Activated CD4-positive, alpha-beta T cell treated with anti-CD3 and anti-CD28 coated beads, Interleukin-2, amount 10 ng/mL, durations not matched to agents 24 days and 14 days (primary cell): ENCODE results near the gene SDR39U1. TPM values are rescaled to one million over a fixed set of nuclear protein-coding genes. Genes with fewer than 3 reads are reported as not detected.
A peak's percentile ranks its signal among the peaks of the same experiment; 100 is the strongest.
"Not testable (repeated sequence)": the region's sequence is repeated elsewhere in the genome, so short reads cannot be mapped to it uniquely, and the experiment has no call there.

Experiments
- DNase-seq: peaks from one replicate; pipeline ENCODE4 v3.0.0; 2022
- H3K27ac Mint-ChIP-seq: one replicate; pipeline ENCODE4 v1.8.0; 2022; ENCODE audit warnings: mild to moderate bottlenecking, mixed read lengths
- H3K27me3 Mint-ChIP-seq: one replicate; pipeline ENCODE4 v1.8.0; 2022; ENCODE audit warnings: mixed read lengths
- H3K36me3 Mint-ChIP-seq: one replicate; pipeline ENCODE4 v1.8.0; 2022; ENCODE audit warnings: low read depth, mild to moderate bottlenecking, mixed read lengths
- H3K4me1 Mint-ChIP-seq: one replicate; pipeline ENCODE4 v1.8.0; 2021; ENCODE audit warnings: mixed read lengths
- H3K4me3 Mint-ChIP-seq: one replicate; pipeline ENCODE4 v1.8.0; 2022; ENCODE audit warnings: mild to moderate bottlenecking, moderate library complexity, mixed read lengths
- H3K9me3 Mint-ChIP-seq: one replicate; pipeline ENCODE4 v1.8.0; 2021; ENCODE audit warnings: mixed read lengths
- intact Hi-C: fragments of 100-400 bp; cut with micrococcal nuclease; formaldehyde crosslinking; loops from one replicate; pipeline ENCODE4 v1.15.1; 2023
- total RNA-seq: library from RNA; stranded (reverse); gene quantifications from 2 replicates; pipeline ENCODE4 v1.2.3, GENCODE V29; 2022

The SDR39U1 gene
- total RNA-seq, 1 donor from 2014 or later: 49.7 TPM

- intact Hi-C loops: no loop called here
- DNase-seq: no peak
- H3K27ac Mint-ChIP-seq: no peak overlapping the region
- H3K36me3 Mint-ChIP-seq: peaks cover 2% of the 10 kb centered on the region
- no peak overlapping the region for H3K4me3 Mint-ChIP-seq
- H3K4me1 Mint-ChIP-seq: peaks cover 3% of the 10 kb centered on the region
- H3K27me3 Mint-ChIP-seq: no peaks in the 10 kb centered on the region
- peaks cover 13% of the 10 kb centered on the region for H3K9me3 Mint-ChIP-seq
These were observed 20.7 kb upstream of the SDR39U1 start for GRCh38 chr14:24463017-24463883.

DNA sequence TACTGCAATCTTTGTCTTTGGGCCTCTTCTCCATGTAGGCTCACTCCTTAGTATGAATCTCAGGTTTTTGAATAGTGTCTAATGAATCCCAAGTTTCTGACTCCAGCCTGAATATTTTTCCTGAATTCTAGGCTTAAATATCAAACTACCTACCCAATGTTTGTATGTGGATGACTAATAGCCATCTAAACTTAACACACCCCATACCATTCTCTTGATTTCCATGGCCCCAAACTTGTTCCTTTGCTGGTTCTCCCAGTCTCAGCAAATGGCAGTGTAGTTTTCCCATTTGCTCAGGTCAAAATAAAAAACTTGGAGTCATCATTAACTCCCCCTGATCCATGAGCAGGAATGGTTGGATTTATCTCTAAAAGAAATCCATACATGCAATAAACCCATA is 18.8 kb upstream of the SDR39U1 start:
- DNase-seq: no peak
- Mint-ChIP-seq H3K9me3 (peaks cover 7% of the 10 kb centered on the region), H3K27ac (no peak overlapping the region), H3K4me1 (peaks cover 3% of the 10 kb centered on the region), H3K27me3 (no peaks in the 10 kb centered on the region), H3K4me3 (no peak overlapping the region), H3K36me3 (peaks cover 2% of the 10 kb centered on the region)
- intact Hi-C loops: no loop called here

GRCh38 chr14:24459331-24459730 is 16.8 kb upstream of the SDR39U1 start:
- no peaks in the 10 kb centered on the region for H3K36me3 Mint-ChIP-seq
- intact Hi-C loops: no loop called here
- no peaks in the 10 kb centered on the region for H3K27me3 Mint-ChIP-seq
- H3K4me1 Mint-ChIP-seq: no peaks in the 10 kb centered on the region
- H3K4me3 Mint-ChIP-seq: no peak overlapping the region
- no peak overlapping the region for H3K27ac Mint-ChIP-seq
- no peak for DNase-seq
- peaks cover 8% of the 10 kb centered on the region for H3K9me3 Mint-ChIP-seq

DNA sequence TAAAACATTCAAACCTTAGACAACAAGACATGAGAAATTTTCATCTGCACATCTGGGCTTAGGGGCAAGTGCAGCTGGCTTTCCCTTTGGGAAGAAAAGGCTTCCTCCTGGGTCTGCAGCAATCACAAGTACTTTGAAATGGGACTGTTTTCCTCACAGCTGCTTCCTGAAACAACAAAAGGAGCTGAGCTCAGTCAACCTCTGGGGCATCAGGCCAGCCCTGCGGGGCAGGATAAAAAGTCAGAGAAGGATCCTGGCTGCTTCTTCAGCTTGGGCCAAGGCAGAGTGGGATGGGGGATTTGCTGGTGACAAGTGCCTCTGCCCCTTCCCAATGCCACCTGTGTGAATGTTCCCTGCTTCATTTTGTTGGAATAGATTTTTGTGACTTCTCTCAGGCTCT is 16.2 kb upstream of the SDR39U1 start:
- Mint-ChIP-seq H3K27me3 (no peaks in the 10 kb centered on the region), H3K27ac (no peak overlapping the region), H3K4me3 (no peak overlapping the region), H3K9me3 (peaks cover 13% of the 10 kb centered on the region), H3K36me3 (peaks cover 4% of the 10 kb centered on the region), H3K4me1 (no peaks in the 10 kb centered on the region)
- intact Hi-C loops: no loop called here
- no peak for DNase-seq

GRCh38 chr14:24456980-24457379 is 14.4 kb upstream of the SDR39U1 start:
- Mint-ChIP-seq H3K36me3 (peaks cover 4% of the 10 kb centered on the region), H3K27ac (no peak overlapping the region), H3K9me3 (peaks cover 13% of the 10 kb centered on the region), H3K27me3 (no peaks in the 10 kb centered on the region), H3K4me1 (no peaks in the 10 kb centered on the region), H3K4me3 (no peak overlapping the region)
- intact Hi-C loops: no loop called here
- no peak for DNase-seq

DNA sequence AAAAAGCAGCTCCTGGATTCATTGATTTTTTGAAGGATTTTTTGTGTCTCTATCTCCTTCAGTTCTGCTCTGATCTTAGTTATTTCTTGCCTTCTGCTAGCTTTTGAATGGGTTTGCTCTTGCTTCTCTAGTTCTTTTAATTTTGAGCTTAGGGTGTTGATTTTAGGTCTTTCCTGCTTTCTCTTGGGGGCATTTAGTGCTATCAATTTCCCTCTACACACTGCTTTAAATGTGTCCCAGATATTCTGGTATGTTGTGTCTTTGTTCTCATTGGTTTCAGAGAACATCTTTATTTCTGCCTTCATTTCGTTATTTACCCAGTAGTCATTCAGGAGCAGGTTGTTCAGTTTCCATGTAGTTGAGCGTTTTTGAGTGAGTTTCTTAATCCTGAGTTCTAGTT is 8.3 kb upstream of the SDR39U1 start:
- intact Hi-C loops, H3K27me3 Mint-ChIP-seq, DNase-seq, H3K4me1 Mint-ChIP-seq, H3K9me3 Mint-ChIP-seq, H3K4me3 Mint-ChIP-seq, H3K36me3 Mint-ChIP-seq: not testable (repeated sequence)
- peak overlapping the region; percentile 17 for H3K27ac Mint-ChIP-seq

DNA sequence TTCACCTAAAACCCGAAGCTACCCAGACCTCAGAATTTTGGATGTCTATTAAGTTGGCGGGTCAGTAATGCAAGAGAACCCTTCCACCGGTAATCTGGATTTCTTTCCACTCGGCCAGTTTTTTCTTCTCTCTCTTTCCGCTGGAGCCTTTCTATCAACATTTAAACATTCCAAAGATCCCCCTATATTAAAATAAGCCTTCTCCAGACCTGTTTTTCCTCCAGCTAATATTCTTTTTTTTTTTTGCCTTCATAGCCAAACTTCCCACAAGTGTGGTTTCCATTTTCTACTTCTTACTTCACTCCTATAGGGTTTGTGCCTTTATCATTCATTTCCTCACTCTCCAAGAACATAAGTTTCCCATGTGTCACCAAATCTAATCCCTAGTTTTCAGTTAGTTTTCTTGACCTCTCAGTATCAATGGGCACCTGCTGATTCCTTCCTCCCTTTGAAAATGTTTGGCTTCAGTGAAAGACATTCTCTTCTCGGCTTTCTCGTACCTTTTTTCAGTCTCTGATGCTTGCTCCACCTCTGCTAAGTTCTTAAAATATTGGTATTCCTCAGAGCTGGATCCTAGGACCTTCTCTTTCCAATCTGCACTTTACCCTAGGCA is 583 bp upstream of the SDR39U1 start:
- peak overlapping the region; percentile 98 for H3K4me3 Mint-ChIP-seq
- peaks cover 47% of the 10 kb centered on the region for H3K36me3 Mint-ChIP-seq

DNA sequence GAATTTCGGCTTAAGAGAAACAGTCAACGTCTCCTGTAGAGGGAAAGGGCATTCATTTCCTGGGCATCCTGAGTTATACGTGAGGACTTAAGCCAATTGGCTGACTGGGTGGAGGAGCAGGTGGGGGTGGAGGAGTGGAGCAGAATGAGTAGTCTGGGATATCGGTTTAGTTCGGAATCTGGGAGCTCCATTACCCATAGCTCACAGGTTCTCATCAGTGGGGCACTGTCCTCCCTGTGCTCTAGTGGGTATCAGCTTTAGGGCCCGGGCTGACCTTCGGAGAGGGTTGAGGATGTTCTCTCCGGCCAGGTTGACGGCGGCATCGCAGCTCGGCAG is 704 bp downstream of the SDR39U1 start:
- Mint-ChIP-seq H3K9me3 (peaks cover 5% of the 10 kb centered on the region), H3K4me3 (peak overlapping the region; percentile 98), H3K4me1 (peaks cover 55% of the 10 kb centered on the region), H3K27ac (peak overlapping the region; percentile 99), H3K27me3 (peaks cover 4% of the 10 kb centered on the region), H3K36me3 (peaks cover 56% of the 10 kb centered on the region)
- DNase-seq: no peak
- intact Hi-C loops: loop anchor here (1.0 to 10.0 kb wide), 8 partner anchors 11 to 877 kb away; partner anchors contain the start of genes AP1G2, GZMB, LTB4R and LTB4R2

More for the DNA sequence above, 583 bp upstream of the SDR39U1 start:
- Mint-ChIP-seq H3K4me1 (peaks cover 44% of the 10 kb centered on the region), H3K27me3 (peaks cover 4% of the 10 kb centered on the region), H3K27ac (peak overlapping the region; percentile 99), H3K9me3 (peaks cover 5% of the 10 kb centered on the region)
- intact Hi-C loops: loop anchor here (2.0 to 10.0 kb wide), 5 partner anchors 132 to 878 kb away; partner anchors contain the start of genes AP1G2, GZMB, LTB4R and LTB4R2
- no peak for DNase-seq

DNA sequence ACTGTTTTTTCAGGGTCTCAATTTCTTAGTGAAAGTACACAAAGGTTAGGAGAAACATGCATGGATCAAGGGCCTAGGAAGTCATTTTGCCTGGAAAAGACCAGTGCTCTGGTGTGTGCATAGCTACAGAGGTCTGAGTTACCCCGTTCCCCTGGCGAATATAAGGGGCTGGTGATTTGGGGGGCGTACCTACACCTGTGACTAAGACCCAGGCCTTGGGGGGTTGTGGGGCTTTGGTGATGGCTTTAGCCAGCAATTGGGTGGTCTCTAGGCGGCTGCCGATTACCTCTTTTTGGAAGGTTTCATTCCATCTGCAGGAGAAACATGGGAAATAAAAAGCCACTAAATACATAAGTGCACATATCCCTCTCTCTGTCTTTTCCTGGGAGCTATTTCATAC is 1.1 kb downstream of the SDR39U1 start:
- intact Hi-C loops: loop anchor here (5.0 to 10.0 kb wide), 2 partner anchors 191 to 877 kb away; partner anchors contain the start of genes AP1G2 and GZMB
- peaks cover 59% of the 10 kb centered on the region for H3K4me1 Mint-ChIP-seq
- peaks cover 5% of the 10 kb centered on the region for H3K9me3 Mint-ChIP-seq
- H3K27ac Mint-ChIP-seq: peak overlapping the region; percentile 99
- peaks cover 4% of the 10 kb centered on the region for H3K27me3 Mint-ChIP-seq
- peaks cover 58% of the 10 kb centered on the region for H3K36me3 Mint-ChIP-seq
- peak; percentile 60 for DNase-seq
- peak overlapping the region; percentile 98 for H3K4me3 Mint-ChIP-seq

DNA sequence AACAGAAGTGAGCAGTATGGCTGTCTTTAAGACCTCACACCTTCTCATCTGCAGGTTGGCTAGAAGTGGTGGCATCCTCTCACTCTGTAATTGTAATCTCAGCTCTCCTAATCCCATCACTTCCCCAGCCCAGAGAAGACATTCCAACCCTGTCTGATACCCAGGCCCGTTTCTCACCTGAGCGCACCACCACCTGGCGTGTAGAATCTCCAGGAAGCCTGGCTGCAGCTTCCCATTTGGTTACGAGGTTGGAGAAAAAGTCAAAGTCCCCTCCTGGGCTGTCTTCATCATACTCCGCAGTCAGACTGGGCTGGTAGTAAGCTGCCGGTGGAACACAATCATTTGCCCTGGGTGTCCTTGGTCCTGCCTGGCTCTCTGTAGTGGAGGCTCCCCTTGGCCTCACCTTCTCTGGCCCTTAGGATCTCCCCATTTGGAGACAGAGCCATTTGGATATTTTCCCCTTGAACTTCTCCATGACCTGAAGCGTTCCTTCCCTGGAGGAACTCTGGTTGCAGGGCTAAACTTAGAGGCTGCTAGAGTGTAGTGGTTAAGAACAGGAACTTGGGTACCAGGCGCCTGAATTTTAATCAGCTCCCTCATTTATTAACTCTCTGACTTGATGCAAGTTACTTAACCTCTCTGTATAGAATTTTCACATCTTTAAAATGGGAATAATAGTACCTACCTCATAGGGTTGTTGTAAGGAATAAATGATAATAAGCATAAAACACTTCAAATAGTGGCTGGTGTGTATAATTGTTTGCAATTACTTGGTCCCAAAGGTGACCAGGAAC is 1.8 kb downstream of the SDR39U1 start:
- DNase-seq: no peak
- intact Hi-C loops: loop anchor here (5.0 to 10.0 kb wide), 2 partner anchors 191 to 876 kb away; partner anchors contain the start of genes AP1G2 and GZMB
- Mint-ChIP-seq H3K27ac (peak overlapping the region; percentile 37), H3K36me3 (peaks cover 60% of the 10 kb centered on the region), H3K4me1 (peaks cover 62% of the 10 kb centered on the region), H3K4me3 (peak overlapping the region; percentile 98), H3K9me3 (peaks cover 5% of the 10 kb centered on the region), H3K27me3 (peaks cover 4% of the 10 kb centered on the region)

- Mint-ChIP-seq H3K27me3 (peaks cover 2% of the 10 kb centered on the region), H3K9me3 (peaks cover 5% of the 10 kb centered on the region), H3K4me1 (peaks cover 65% of the 10 kb centered on the region), H3K4me3 (no peak overlapping the region), H3K27ac (peak overlapping the region; percentile 2), H3K36me3 (peaks cover 65% of the 10 kb centered on the region)
- DNase-seq: peak; percentile 59
- intact Hi-C loops: loop anchor here (5.0 to 10.0 kb wide), 3 partner anchors 192 to 875 kb away; partner anchors contain the start of genes AP1G2, DCAF11, GZMB and NRL
These were observed 2.6 kb downstream of the SDR39U1 start for GRCh38 chr14:24439830-24440605.

- H3K9me3 Mint-ChIP-seq: peaks cover 5% of the 10 kb centered on the region
- peak; percentile 54 for DNase-seq
- H3K4me3 Mint-ChIP-seq: no peak overlapping the region
- intact Hi-C loops: loop anchor here (10.0 kb wide), 1 partner anchor 324 kb away; the partner anchor contains the start of genes DCAF11 and NRL
- peak overlapping the region; percentile 2 for H3K27ac Mint-ChIP-seq
- peaks cover 66% of the 10 kb centered on the region for H3K4me1 Mint-ChIP-seq
- H3K27me3 Mint-ChIP-seq: peaks cover 2% of the 10 kb centered on the region
- H3K36me3 Mint-ChIP-seq: peaks cover 71% of the 10 kb centered on the region
These were observed 3.3 kb downstream of the SDR39U1 start for GRCh38 chr14:24439257-24439656.
